Small intestine (tissue), 7 donors: ENCODE results near the gene BSPRY. TPM values are rescaled to one million over a fixed set of nuclear protein-coding genes. Genes with fewer than 3 reads are reported as not detected.
"Not testable (repeated sequence)": the region's sequence is repeated elsewhere in the genome, so short reads cannot be mapped to it uniquely, and the experiment has no call there.

ENCODE experiments used
- DNase-seq, 2 donors: peaks; one replicate each; pipeline versions ENCODE4 v3.0.0 to v3.0.0-alpha.2; 2013
- FAIRE-seq: peaks from 2 replicates; lab custom pipeline; 2012; peaks lifted over from hg19 to GRCh38; lab: Jason Lieb, UNC
- H3K27ac ChIP-seq, 3 donors: one replicate each; pipeline ENCODE4 v1.5.1; 2013; ENCODE audit warnings: low read length in 2 of 3, mild to moderate bottlenecking in 2 of 3, control low read depth in 1 of 3, inconsistent platforms in 1 of 3, low read depth in 1 of 3, moderate library complexity in 1 of 3
- H3K27me3 ChIP-seq, 3 donors: one replicate each; pipeline ENCODE4 v1.6.1; 2013; ENCODE audit warnings: low read length in 3 of 3, inconsistent platforms in 1 of 3; ENCODE audit not compliant: control insufficient read depth in 3 of 3, insufficient read depth in 3 of 3
- H3K36me3 ChIP-seq, 3 donors: one replicate each; pipeline ENCODE4 v1.6.1; 2013; ENCODE audit warnings: low read length in 3 of 3, inconsistent platforms in 1 of 3, low read depth in 1 of 3, mild to moderate bottlenecking in 1 of 3, moderate library complexity in 1 of 3; ENCODE audit not compliant: control insufficient read depth in 3 of 3, insufficient read depth in 2 of 3
- H3K4me1 ChIP-seq, 3 donors: one replicate each; pipeline ENCODE4 v1.6.1; 2013; ENCODE audit warnings: low read length in 2 of 3, inconsistent platforms in 1 of 3, low read depth in 1 of 3, mild to moderate bottlenecking in 1 of 3, moderate library complexity in 1 of 3; ENCODE audit not compliant: control insufficient read depth in 3 of 3, insufficient read depth in 2 of 3
- H3K4me3 ChIP-seq, 3 donors: one replicate each; pipeline ENCODE4 v1.5.1; 2013; ENCODE audit warnings: low read length in 3 of 3, control low read depth in 1 of 3, inconsistent platforms in 1 of 3, low read depth in 1 of 3, mild to moderate bottlenecking in 1 of 3, moderate library complexity in 1 of 3
- H3K9me3 ChIP-seq, 2 donors: one replicate each; pipeline ENCODE4 v1.6.1; 2013; ENCODE audit warnings: low read depth in 1 of 2, low read length in 1 of 2; ENCODE audit not compliant: control insufficient read depth in 2 of 2, insufficient read depth in 1 of 2
- WGBS, 3 donors: extraction: QIAGEN DNeasy Blood & Tissue Kit; methylation state at CpG; one replicate each; pipeline ENCODE4 v1.1.7; 2013; 5-methylcytosine and 5-hydroxymethylcytosine counted together
- polyA plus RNA-seq, 4 donors: library from polyadenylated mRNA; stranded (reverse) in 3 of 4; unstranded in 1 of 4; fragments of 200-250 nt in 3 of 4; fragments of 120-200 nt in 1 of 4; gene quantifications; one replicate each; pipeline versions ENCODE4 v1.2.1 to v1.2.3, GENCODE V29; 2013
- donor health status: healthy with polysubstance abuse.
- donor health status: control.
- donor health status: control.
- donor health status: Bipolar disorder and iron deficiency.
- donor health status: healthy.

The BSPRY gene
- polyA plus RNA-seq, 4 donors: 4.8 to 16.8 (median 15.3) TPM

DNA sequence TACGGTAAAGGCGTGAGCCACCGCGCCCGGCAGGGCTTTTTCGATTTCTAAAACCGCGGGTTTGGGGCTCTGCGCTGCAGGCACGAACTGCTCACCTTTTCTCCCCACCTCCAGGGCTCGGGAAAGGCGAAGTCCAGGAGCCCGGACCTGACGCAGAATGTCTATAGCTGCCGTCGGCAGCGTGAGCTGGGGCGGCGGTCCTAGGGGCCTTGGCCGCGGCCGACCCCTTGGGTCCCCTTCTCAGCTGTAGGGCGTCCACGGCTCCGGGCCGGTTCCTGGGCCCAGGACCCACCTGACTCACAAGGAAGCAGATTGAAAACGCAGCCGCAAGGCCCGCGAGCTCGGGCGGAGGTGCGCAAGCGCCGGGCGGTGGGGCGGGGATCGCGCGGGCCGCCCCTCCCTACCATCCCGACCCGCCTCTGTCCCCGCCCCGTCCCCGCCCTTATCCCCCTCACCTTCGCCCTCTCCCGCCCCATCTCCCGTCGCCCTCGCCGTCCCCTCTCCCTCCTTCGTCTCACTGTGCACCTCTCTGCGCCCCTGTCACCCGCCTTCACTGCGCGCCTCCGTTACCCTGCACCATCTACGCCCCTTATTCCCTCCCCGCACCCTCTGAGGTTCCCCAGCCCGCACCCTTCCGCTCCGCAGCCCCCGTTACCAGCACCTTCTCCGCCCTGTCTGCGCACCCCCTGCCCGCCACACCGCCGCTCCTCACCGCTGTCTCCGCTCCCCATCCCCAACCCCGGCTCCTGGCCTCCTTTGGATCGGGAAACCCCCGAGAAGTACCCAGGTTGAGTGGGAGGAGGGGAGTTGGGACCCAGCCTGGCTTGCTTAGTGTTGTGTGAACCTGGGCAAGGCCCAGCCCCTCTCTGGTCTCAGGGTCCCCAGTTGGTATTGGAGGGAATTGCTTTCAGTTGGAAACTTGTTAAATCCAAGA, 27.6 kb downstream of the BSPRY start, which contains the start of gene HDHD3:
Gene HDHD3 (minus strand): TSS at position 353 of the 934 bp plus-strand sequence. CDS start 2,632 bp downstream, outside the sequence.
- peaks cover 5 to 61% (median 7%) of the 10 kb centered on the region in 3 donors for H3K4me1 ChIP-seq
- WGBS, 3 donors: 0 to 1% (median 1%) methylated on average over 52 to 74 of the region's 74 CpGs

DNA sequence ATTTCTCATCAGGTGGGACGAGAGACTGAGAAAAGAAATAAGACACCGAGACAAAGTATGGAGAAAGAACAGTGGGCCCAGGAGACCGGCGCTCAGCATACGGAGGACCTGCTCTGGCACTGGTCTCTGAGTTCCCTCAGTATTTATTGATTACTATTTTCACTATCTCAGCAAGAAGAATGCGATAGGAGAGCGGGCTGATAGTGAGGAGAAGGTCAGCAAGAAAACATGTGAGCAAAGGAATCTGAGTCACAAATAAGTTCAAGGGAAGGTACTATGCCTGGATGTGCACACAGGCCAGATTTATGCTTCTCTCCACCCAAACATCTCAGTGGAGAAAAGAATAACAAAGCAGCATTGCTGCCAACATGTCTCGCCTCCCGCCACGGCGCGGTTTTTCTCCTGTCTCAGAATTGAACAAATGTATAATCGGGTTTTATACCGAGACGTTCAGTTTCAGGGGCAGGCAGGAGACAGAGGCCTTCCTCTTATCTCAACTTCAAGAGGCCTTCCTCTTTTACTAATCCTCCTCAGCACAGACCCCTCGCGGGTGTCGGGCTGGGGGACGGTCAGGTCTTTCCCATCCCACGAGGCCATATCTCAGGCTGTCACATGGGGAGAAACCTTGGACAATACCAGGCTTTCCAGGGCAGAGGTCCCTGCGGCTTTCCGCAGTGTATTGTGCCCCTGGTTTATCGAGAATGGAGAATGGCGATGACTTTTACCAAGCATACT, 29.9 kb downstream of the BSPRY start:
- not testable (repeated sequence) for H3K4me3 ChIP-seq, H3K27me3 ChIP-seq, H3K9me3 ChIP-seq, FAIRE-seq
- Histone ChIP-seq H3K36me3 (peaks cover 0 to 11% (median 5%) of the 10 kb centered on the region in 3 donors), H3K27ac (peak overlapping the region; percentile 47 to 94 (median 85)), H3K4me1 (peaks cover 3 to 53% (median 5%) of the 10 kb centered on the region in 3 donors)
- peak; percentile 51 to 80 for DNase-seq
- 16 to 50% (median 34%) methylated on average over 24 of the region's 24 CpGs for WGBS, 3 donors

More for the DNA sequence above, 27.6 kb downstream of the BSPRY start, which contains the start of gene HDHD3:
- peaks cover 4 to 34% (median 14%) of the 10 kb centered on the region in 3 donors for H3K36me3 ChIP-seq
- no peaks in the 10 kb centered on the region for H3K27me3 ChIP-seq
- FAIRE-seq (no peak), DNase-seq (peak; percentile 93 to 94)
- H3K9me3 ChIP-seq: no peaks in the 10 kb centered on the region
- H3K27ac ChIP-seq: peak within 1 kb of the TSS; percentile 95 to 100 (median 97)
- H3K4me3 ChIP-seq: peak within 1 kb of the TSS; percentile 78 to 100 (median 87)

GRCh38 chr9:113379829-113380210, 30.5 kb downstream of the BSPRY start:
- 17 to 61% (median 53%) methylated on average over 2 of the region's 2 CpGs for WGBS, 3 donors

GRCh38 chr9:113380869-113381378, 31.6 kb downstream of the BSPRY start:
- DNase-seq (peak; percentile 56 to 77), FAIRE-seq (no peak)
- Histone ChIP-seq H3K27me3 (no peaks in the 10 kb centered on the region), H3K36me3 (peaks cover 0 to 4% (median 0%) of the 10 kb centered on the region in 3 donors), H3K4me1 (peaks cover 0 to 49% (median 4%) of the 10 kb centered on the region in 3 donors), H3K4me3 (no peak overlapping the region), H3K9me3 (no peaks in the 10 kb centered on the region), H3K27ac (peak overlapping the region; percentile 68 to 94 (median 78))
- WGBS, 3 donors: 8 to 42% (median 15%) methylated on average over 1 of the region's 1 CpG

More at GRCh38 chr9:113379829-113380210, 30.5 kb downstream of the BSPRY start:
- H3K36me3 ChIP-seq, H3K9me3 ChIP-seq, H3K27me3 ChIP-seq, FAIRE-seq, H3K4me3 ChIP-seq, DNase-seq: not testable (repeated sequence)
- Histone ChIP-seq H3K27ac (peak overlapping the region; percentile 33 to 94 (median 63)), H3K4me1 (peaks cover 0 to 47% (median 5%) of the 10 kb centered on the region in 3 donors)

- H3K27me3 ChIP-seq, FAIRE-seq: not testable (repeated sequence)
- 17 to 65% (median 28%) methylated on average over 6 to 7 of the region's 7 CpGs for WGBS, 3 donors
These were observed 32.1 kb downstream of the BSPRY start for GRCh38 chr9:113381441-113381840.

DNA sequence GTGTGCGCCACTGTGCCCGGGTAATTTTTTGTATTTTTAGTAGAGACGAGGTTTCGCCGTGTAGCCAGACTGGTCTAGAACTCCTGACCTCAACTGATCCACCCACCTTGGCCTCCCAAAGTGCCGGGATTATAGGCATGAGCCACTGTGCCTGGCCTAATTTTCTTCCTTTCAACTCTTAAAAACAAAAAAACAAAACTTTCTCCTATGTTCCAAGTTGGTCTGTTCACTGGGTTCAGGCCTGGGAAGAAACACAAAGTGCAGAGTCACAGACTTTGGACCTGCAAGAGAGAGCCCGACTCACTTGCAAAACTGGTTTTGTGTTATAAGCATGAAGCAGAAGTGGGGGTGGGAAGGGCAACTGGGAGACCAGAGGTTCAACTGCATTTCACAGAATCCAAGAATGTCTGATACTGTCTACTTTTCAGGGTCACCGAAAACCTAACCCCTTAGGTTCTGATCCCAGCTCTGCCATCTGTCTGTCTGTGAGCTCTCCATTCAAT, 32.6 kb downstream of the BSPRY start:
- peak; percentile 95 to 97 for DNase-seq
- no peaks in the 10 kb centered on the region for H3K9me3 ChIP-seq
- H3K27ac ChIP-seq: peak overlapping the region; percentile 81 to 94 (median 82)
- FAIRE-seq: no peak
- 14 to 64% (median 30%) methylated on average over 8 of the region's 8 CpGs for WGBS, 3 donors
- H3K4me3 ChIP-seq: no peak overlapping the region
- peaks cover 0 to 10% (median 0%) of the 10 kb centered on the region in 3 donors for H3K36me3 ChIP-seq
- no peaks in the 10 kb centered on the region for H3K27me3 ChIP-seq
- H3K4me1 ChIP-seq: peaks cover 6 to 59% (median 8%) of the 10 kb centered on the region in 3 donors

More at GRCh38 chr9:113381441-113381840, 32.1 kb downstream of the BSPRY start:
- not testable (repeated sequence) for H3K36me3 ChIP-seq, DNase-seq, H3K4me3 ChIP-seq, H3K9me3 ChIP-seq
- H3K4me1 ChIP-seq: peaks cover under 1 to 54% (median 6%) of the 10 kb centered on the region in 3 donors
- peak overlapping the region; percentile 81 to 94 (median 82) for H3K27ac ChIP-seq

- Histone ChIP-seq H3K27ac (peak overlapping the region; percentile 32 to 77 (median 71)), H3K36me3 (peaks cover 0 to 55% (median 4%) of the 10 kb centered on the region in 3 donors), H3K27me3 (no peaks in the 10 kb centered on the region), H3K4me3 (no peak overlapping the region), H3K4me1 (peaks cover 5 to 56% (median 7%) of the 10 kb centered on the region in 3 donors), H3K9me3 (no peaks in the 10 kb centered on the region)
- no peak for DNase-seq
- no peak for FAIRE-seq
- 82 to 88% (median 84%) methylated on average over 4 of the region's 4 CpGs for WGBS, 3 donors
These were observed 37.4 kb downstream of the BSPRY start for GRCh38 chr9:113386571-113387393.
